Measurements from ENCODE around the gene GRIP2.

Gene GRIP2

GRCh38 chr3:14465425-14465824 is 74.7 kb downstream of the GRIP2 start:
- no peak for DNase-seq (ENCODE audit: low spot score)

- DNase-seq (ENCODE audit: low spot score), result no peak
Measured at GRCh38 chr3:14464521-14464920, 75.6 kb downstream of the GRIP2 start.

GRCh38 chr3:14464141-14464465 is 76.0 kb downstream of the GRIP2 start:
- DNase-seq (ENCODE audit: low spot score), result no peak

DNA sequence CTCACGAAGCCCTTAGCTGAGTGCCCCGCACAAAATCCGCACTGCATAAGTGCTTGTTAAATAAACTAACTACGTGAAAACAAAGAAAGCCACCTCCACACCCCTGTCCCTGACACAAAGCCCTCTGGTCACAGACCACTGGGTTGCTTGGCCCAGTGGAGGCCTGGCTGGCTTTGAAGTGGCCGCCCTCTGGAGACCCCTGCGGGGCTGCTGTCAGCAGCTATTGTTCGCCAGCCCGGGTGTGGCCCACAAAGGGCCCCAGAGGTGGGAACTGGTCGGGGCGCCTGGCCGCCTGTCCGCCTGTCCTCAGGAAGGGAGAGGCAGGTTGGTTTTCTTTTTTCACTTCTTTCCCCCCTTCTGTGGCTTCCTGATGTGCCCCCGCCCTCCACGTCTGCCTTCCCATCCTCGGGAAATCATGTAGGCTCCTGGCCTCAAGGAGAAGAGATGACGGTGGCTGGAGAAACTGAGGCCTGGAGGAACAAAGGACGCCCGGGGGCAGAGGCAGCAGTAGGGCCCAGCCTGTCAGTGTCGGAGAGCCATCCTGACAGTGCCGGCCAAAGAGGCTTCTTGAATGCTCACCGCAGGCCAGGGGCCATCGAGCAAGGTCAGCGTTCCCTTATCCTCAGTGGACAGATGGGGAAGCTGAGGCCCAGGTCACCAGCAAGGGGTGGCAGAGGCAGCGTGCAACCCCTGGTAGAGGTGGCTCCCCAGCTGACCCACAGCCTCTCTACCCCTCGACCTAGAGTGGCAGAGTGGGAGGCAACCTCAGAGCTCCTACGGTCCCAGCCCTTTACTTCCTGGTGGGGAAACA is 76.6 kb downstream of the GRIP2 start:
- DNase-seq (ENCODE audit: low spot score), result peak; percentile 77

GRCh38 chr3:14462738-14463137 is 77.4 kb downstream of the GRIP2 start:
- DNase-seq (ENCODE audit: low spot score), result no peak

DNA sequence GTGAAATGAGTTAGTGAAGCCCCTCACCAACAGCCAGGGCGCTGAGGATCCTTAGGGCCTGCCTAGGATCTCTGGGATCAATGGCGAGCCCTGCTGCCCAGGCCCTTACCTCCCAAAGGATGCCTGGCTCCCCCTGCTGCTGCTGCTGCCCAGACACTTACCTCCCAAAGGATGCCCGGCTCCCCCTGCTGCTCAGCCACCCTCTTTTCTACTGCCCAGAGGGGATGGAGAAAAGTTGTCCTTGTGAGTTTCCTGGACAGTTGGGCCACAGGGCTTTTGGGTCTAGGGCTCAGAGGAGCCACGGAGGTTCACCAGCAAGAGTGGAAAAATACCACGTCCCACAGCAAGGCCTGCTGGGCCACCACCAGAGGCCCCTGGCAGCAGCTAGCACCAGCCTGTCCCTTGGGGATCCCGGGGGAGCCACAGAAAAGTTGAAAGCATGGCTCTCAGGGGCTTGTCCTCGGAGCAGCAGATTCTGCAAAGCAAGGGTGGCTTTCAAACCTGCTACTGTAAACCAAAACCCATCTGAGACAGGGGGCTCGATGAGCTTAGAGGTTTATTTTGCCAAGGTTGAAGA is 78.3 kb downstream of the GRIP2 start:
- peak; percentile 63 for DNase-seq (ENCODE audit: low spot score)

- DNase-seq (ENCODE audit: low spot score), result no peak
Measured at GRCh38 chr3:14461006-14461747, 79.0 kb downstream of the GRIP2 start.

GRCh38 chr3:14460342-14461005 is 79.7 kb downstream of the GRIP2 start:
- DNase-seq (ENCODE audit: low spot score), result no peak

GRCh38 chr3:14459787-14460186 is 80.4 kb downstream of the GRIP2 start:
- DNase-seq (ENCODE audit: low spot score), result no peak

DNA sequence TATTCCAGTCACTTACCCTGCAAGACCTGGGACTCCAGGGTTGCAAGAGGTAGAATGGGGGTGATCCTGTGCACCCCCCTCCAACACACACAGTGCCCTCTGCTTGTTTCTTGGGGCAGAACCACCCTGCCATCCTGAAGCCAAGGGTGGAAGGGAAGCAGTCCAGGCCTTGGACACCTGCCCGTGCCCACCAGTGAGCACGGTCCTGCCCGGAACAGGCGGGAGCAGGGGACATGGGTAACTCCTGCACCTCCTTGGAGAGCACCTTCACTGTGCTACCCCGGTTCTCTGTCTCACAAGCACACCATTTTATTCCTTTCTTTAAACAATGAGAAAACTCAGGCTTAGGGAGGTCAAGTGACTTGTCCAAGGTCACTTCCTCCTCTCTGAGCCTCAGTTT is 80.8 kb downstream of the GRIP2 start:
- DNase-seq (ENCODE audit: low spot score), result no peak

DNA sequence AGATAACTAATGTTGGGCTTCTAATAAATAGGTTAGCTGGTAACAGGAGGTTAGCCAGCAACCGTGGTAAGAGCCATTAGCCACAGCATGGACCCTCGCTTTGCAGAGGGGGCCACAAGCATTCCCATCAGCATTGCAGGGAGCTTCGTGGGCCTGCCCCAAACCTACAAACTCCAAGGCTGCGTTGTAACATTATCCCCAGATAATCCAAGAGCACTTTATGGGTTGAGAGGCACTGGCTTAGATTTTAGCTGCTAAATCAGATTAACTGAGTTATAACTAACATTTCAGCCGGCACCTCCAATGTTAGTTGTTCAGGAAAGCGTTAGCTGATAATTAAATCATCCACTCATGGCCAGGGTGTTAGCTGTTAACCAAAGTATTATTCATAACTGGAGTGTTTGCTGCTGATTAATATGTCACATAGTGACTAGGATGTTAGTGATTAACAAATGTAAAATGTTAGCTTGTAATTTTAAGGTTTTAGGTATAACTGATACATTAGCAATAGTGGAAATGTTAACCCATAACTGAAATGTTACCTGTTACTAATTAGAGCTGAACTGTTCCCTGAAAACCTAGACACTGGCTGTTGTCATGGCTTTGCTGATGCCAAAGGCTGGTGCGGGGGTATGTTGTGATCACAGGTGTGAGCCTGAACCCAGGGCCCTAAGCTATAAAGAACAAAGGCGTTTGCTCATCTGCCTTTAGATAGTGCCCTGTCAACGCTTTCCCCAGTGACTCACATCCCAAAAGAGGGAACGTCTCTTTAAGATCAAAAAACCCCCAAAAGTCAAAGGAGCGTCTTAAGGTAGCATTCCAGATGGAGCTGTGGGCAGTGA is 81.5 kb downstream of the GRIP2 start:
- DNase-seq (ENCODE audit: low spot score), result no peak

DNA sequence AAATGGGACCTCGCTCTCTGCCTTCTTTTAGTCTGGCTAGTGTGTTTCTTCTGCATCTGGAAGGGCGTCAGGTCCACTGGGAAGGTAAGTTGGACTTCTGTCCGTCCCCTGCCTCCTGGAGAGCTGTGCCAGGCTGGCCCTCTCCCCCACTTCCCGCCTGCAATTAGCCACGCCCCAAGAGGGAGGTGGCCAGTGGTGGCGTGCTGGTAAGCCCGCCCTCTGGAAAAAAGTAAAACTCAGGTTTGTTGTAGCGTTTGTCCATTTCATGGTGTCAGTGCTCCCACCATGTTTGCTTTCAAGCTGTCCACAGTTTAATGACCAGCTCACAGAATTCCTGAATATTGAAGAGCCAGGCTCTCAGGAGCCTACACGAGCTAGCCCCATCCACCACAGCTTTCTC is 82.1 kb downstream of the GRIP2 start:
- DNase-seq (ENCODE audit: low spot score), result peak; percentile 63

GRCh38 chr3:14457481-14457880 is 82.7 kb downstream of the GRIP2 start:
- DNase-seq (ENCODE audit: low spot score), result no peak

DNA sequence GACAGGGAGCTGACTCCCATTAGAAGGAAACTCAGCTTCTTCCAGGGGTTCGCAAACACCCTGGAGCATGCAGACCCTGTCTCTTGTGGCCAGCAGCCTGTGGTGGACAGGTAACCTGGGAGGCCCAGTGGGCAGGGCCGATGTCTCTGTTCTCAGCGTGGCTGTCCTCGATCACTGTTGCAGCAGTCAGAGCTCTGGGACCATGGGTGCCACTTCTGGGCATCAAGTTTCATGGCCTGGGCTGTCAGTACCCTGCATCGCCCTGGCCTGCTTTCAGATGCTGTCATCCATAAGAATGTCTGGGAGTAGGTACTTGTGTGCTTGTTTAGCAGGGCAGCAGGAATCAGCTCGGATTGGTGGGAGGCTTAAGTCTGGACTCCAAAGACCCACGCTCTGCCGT is 83.3 kb downstream of the GRIP2 start:
- DNase-seq (ENCODE audit: low spot score), result no peak

GRCh38 chr3:14455571-14456317 is 84.4 kb downstream of the GRIP2 start:
- DNase-seq (ENCODE audit: low spot score), result no peak

DNA sequence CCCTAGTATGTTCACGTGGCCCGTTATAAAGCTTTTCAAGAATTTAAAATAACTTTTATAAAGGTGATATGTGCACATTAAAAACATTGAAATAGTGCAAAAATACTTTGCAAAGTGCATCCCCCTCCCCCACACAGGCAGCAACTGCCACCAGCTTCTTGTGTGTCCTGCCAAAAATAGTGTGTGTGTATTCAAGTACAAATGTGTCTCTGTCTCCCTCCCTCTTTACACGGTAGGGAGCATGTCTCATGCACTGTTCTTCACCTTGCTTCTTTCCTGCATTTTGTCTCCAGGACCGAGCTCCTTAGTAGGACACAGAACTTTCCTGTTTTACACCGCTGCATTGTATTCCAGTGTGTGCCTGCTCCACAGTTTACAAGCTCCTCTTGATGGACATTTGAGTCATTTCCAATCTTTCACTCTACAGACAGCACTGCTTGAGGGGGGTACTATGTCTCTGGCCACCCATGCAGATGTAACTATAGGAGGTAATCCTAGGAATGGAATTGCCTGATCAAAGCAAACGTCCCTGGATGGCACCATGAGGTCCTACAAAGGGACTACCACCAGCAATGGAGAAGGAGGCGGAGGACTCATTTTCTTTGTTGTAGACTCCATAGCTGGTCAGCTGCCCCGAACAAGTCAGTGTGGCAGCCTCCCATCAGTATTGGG is 85.4 kb downstream of the GRIP2 start:
- DNase-seq (ENCODE audit: low spot score), result no peak

- DNase-seq (ENCODE audit: low spot score), result no peak
Measured at GRCh38 chr3:14453876-14454638, 86.1 kb downstream of the GRIP2 start.

- DNase-seq (ENCODE audit: low spot score), result no peak
Measured at GRCh38 chr3:14452740-14453710, 87.1 kb downstream of the GRIP2 start.
